Loucy (cell line): ENCODE measurements around the gene ARL5A.

Experiments used
- EZH2phosphoT487 ChIP-seq: fragments of 200-600 bp; IDR thresholded peaks from 2 replicates; pipeline ENCODE4 v1.6.1; 2018; ENCODE audit warnings: antibody characterized with exemption, mild to moderate bottlenecking, moderate library complexity, borderline replicate concordance
- TF ChIP-seq, protein P1 (sequence below): fragments of 200-600 bp; sonication (generic); conservative IDR thresholded peaks from 2 replicates; pipeline ENCODE4 v1.5.1; 2014; ENCODE audit warnings: mild to moderate bottlenecking, antibody characterized with exemption, low read length

DNA sequence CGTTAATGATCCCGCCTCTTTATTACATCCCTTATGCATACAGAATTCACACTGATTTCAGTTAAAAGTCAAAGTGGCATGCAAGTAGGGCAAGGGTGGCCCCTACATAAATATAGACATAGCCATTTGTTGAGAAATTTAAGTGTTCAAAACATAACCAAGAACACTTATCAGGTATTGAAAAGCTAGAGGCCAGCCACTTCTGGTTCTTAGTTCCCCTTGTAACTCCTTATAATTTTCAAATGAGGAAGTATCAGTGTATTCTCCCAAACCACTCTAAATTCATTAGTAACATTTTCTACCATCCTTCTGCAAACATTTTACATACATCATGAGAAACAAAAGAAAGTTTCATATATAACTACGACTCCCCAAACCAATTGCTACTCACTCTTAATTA is 5.8 kb upstream of the ARL5A start:
- TF ChIP-seq, protein P1, sequence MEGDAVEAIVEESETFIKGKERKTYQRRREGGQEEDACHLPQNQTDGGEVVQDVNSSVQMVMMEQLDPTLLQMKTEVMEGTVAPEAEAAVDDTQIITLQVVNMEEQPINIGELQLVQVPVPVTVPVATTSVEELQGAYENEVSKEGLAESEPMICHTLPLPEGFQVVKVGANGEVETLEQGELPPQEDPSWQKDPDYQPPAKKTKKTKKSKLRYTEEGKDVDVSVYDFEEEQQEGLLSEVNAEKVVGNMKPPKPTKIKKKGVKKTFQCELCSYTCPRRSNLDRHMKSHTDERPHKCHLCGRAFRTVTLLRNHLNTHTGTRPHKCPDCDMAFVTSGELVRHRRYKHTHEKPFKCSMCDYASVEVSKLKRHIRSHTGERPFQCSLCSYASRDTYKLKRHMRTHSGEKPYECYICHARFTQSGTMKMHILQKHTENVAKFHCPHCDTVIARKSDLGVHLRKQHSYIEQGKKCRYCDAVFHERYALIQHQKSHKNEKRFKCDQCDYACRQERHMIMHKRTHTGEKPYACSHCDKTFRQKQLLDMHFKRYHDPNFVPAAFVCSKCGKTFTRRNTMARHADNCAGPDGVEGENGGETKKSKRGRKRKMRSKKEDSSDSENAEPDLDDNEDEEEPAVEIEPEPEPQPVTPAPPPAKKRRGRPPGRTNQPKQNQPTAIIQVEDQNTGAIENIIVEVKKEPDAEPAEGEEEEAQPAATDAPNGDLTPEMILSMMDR: no peak
- no peak for TF ChIP-seq EZH2phosphoT487
